ENCODE measurements around the gene GALNT2.
A peak's percentile ranks its signal among the peaks of the same experiment; 100 is the strongest.

Gene GALNT2

DNA sequence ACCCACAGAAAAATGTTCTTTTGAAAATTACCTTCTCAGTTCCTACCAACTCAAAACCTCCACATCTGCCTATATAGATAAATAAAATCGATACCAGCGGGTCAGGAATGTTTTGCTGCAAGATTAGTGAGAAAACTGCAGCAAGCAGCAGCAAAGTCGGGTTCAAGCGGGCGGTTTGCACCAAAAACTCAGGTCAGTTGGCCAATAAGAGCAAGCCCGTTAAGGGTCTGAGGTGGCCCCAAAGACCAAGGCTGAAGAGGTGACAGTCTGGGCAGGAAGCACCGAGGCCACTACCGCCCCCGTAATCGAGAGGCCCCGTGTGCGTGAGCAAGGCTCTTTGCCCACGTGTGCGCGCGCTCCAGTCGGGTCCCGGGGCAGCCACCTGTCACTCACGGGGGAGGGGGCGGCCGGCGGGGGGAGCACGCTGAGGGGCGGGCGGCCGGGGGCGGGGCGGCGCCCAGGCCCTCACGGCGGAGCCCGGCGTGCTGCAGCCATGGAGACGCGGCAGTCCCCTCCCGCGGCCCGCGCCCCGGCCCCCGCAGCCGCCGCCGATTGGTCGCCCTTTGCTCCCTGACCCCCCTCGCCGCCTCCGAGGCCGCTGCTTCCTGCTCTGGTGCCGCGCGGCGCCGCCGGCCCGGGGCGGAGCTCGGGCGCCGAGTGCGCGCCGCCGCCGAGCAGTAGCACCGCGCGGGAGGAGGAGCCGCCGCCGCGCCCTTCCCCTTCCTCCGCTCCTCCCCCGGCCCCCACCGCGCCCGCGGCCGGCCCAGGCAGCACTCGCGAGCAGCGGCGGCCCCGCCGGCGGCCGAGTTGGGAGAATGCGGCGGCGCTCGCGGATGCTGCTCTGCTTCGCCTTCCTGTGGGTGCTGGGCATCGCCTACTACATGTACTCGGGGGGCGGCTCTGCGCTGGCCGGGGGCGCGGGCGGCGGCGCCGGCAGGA is at the start of gene GALNT2:
Gene GALNT2 (plus strand): TSS at position 773 of the 939 bp plus-strand sequence. CDS start 43 bp downstream, at position 816.
- DNase-seq = peak; percentile 84 to 93

- no peak for DNase-seq
These were observed 46.6 kb upstream of the GALNT2 start for GRCh38 chr1:230020451-230020850.

- no peak for DNase-seq
These were observed 44.2 kb upstream of the GALNT2 start for GRCh38 chr1:230022666-230023380.

GRCh38 chr1:230025686-230026085 is 41.4 kb upstream of the GALNT2 start:
- no peak for DNase-seq

DNA sequence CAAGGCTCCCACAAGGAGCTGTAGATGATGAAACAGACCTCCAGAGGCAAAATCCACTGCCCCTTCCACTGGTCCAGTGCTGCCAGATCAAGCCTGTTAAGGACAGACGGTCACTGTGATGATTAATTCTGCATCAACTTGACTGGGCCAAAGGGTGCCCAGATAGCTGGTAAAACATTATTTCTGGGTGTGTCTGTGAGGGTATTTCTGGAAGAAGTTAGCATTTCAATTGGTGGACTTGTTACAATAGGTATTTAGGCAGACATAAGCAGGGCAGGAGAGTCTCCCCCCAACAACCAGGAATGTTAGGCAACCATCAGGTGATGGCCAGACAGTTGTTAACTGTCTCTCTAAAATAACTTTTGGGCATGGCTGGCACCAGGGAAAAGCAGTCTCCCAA is 40.9 kb upstream of the GALNT2 start:
- no peak for DNase-seq

DNA sequence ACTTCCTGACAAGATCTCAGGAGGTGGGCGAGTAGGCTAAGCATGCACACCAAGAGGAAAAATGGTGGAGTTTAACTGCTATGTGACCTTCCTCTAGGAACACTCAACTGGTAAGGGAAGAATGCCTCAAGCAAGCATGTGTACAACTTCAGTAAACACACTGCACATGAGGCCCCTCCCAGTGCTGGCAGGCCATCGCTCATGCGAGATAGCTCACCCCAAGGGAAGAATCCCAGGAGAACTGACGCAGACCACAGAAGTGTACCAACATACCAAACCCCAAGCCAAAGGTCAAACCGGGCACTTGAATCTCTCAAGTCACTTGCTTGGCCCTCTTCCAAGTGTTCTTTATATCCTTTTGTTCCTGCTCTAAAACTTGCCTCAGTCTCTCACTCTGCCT is 40.5 kb upstream of the GALNT2 start:
- DNase-seq = no peak

- DNase-seq = no peak
These were observed 38.3 kb upstream of the GALNT2 start for GRCh38 chr1:230028602-230029223.

- DNase-seq = no peak
These were observed 37.6 kb upstream of the GALNT2 start for GRCh38 chr1:230029244-230029941.

DNA sequence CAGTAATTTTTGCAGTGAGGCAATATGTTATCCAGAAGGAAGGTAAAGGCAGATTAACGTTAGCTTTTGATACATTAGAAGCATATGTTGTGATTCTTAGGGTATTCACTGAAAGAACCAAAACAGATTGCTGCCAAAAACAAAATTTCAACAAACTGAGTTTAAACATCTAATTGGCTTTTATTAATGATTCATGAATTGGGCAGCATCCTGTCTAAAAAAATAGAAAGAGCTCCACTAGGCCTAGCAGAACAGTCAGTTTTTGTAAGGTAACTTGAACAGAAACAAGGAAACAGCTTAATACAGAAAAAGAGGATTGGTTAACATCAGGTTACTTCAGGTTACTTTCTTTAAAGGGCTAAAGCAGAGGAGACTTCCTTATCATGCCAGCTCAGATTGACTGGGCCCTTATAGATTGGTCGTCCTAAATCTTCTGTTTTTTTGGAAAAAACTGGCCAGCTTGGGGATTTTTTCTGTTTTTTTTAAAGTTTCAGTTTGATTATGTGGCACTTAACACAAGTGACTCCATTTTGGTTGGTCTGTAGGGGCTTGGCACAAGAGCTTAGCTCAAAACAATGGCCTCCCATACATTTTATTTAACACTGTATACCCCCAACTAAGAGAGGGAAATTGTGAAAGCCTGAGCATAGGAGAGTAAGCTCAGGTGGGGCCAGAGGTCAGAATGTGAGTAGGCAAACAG is 36.8 kb upstream of the GALNT2 start:
- DNase-seq = no peak

- no peak for DNase-seq
These were observed 35.9 kb upstream of the GALNT2 start for GRCh38 chr1:230031131-230031530.

GRCh38 chr1:230032516-230033281 is 34.3 kb upstream of the GALNT2 start:
- no peak for DNase-seq

- no peak for DNase-seq
These were observed 29.8 kb upstream of the GALNT2 start for GRCh38 chr1:230037261-230037660.

DNA sequence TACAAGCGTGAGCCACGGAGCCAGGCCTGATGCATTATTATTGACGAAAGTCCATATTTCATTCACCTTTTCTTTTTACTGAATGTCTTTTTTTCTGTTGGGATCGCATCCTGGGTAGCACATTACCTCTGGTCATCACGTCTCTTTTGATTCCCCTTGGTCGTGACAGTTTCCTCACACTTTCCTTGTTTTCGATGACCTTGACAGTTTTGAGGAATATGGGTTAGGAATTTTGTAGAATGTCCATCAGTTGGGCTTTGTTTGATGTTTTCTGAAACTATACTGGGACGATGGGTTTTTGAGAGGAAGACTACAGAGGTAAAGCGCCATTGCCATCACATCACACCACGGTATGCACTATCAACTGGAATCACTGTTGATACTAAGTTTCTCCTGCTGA is 26.6 kb upstream of the GALNT2 start:
- DNase-seq = no peak

- DNase-seq = no peak
These were observed 24.0 kb upstream of the GALNT2 start for GRCh38 chr1:230043081-230043480.

- no peak for DNase-seq
These were observed 22.3 kb upstream of the GALNT2 start for GRCh38 chr1:230044729-230045128.

DNA sequence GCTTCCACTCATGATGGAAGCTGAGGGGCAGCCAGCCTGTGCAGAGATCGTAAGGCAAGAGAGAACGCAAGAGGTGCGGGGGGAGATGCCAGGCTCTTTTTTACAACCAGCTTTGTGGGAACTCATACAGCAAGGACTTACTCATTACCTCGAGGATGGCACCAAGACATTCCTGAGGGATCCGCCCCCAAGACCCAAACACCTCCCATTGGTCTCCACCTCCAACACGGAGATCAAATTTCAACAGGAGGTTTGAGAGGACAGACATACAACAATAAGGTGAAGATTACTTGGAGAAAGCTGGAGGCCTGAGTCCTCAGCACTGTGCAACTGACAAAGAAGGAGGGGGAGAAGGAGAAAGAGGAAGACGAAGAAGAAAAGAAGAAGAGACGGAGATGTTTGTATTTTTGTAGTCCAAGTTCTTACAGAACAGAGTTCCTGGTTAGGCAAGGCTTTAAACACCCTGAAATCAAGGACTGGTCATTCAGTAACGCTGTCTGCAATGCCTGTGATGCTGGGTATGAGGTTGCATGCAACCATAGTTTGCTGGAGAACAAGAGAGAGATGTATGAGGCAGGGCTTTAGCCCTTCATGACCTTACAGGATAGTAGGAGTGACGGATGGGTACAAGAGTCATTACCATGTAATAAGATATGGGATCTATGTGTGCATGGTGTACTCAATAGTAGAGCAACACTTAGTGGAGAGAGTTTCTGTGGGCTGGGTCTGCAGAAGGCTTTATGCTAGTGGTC is 19.7 kb upstream of the GALNT2 start:
- no peak for DNase-seq

- DNase-seq = no peak
These were observed 18.7 kb upstream of the GALNT2 start for GRCh38 chr1:230048322-230048721.

GRCh38 chr1:230048922-230049321 is 18.1 kb upstream of the GALNT2 start:
- no peak for DNase-seq

DNA sequence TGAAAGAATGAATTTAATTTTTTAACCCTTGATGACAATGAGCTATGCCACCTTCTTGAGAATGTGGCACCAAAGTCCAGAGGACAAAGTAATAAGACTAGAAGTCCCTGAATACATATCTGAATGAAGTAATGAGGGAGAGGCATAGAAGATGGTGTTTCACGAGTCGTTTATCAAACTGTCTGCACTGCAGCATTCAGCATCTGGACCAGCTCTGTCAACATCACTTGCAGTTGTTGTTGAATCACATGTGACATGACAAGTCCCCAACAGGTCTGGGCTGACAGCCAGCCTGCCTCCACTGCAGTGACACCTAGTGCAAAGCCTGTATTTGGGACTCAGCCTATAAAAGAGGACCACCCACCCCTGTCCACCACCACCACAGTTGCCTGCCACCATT is 17.3 kb upstream of the GALNT2 start:
- DNase-seq = peak; percentile 26 to 45

- no peak for DNase-seq
These were observed 15.9 kb upstream of the GALNT2 start for GRCh38 chr1:230050973-230051735.
